ENCODE measurements around the gene CNPY1. TPM values are rescaled to one million over a fixed set of nuclear protein-coding genes. Genes with fewer than 3 reads are reported as not detected.
A peak's percentile ranks its signal among the peaks of the same experiment; 100 is the strongest.

Gene CNPY1
- total RNA-seq, 4 donors from 2014 or later: not detected

DNA sequence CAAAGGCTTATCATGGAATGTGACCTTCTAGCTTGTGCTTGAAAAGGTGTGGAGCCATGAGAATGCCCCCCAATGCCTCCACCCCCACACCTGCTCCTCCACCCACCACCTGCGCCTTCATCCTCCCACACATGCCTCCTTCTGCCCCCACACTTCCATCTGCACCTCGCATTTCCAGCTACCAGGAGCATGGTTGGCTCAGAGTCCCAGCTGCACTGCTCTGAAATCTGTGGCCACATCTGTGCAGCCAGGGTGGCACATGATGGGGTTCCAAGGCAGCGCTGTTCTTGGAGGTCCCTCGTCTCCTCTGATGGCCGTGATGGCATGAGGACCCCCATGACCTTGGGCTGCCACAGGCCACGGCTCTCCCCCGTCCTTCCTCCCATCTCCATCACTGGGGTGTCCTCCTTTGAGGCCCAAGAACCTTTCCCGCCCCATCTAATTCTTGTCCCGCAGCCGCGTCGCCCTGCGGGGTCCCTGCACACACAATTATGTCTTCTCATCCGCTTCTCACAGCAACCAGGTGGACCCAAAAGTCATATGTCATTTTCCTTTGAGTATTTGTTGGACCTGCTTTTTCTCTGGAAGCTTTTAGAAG lies 40.6 kb upstream of the CNPY1 start:
- intact Hi-C loops (cut with DNase I): no loop called here
- no peak for DNase-seq (ENCODE audit: extremely low spot score)

DNA sequence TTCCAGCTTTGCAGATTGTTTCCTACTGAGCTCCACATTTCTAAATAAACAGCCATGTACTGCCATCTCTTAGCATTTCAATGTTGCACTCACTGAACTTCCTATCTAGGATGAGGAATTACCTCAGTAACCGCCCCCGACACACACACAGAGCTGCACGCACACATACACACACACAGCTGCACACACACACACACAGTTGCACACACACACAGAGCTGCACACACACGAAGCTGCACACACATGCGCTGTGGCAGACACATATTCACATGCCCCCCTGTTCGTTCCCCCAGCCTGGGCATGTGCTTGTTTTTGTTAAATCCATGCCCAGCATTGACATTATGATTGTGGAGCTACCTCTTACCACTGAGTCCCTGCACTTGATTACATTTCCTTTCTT lies 39.6 kb upstream of the CNPY1 start:
- Histone ChIP-seq H3K4me1 (peaks cover 0 to 12% (median 3%) of the 10 kb centered on the region in 4 donors), H3K4me3 (no peak overlapping the region), H3K9me3 (no peaks in the 10 kb centered on the region), H3K36me3 (no peaks in the 10 kb centered on the region), H3K27me3 (peaks cover 0 to 57% (median 0%) of the 10 kb centered on the region in 4 donors), H3K27ac (replicated peaks in 1 of 4) (no peak overlapping the region)
- no peak for DNase-seq (ENCODE audit: extremely low spot score)
- 74% methylated on average over 6 of the region's 6 CpGs for WGBS
- intact Hi-C loops (cut with DNase I): no loop called here
- TF ChIP-seq POLR2A (IDR thresholded peaks at IDR 0.05; ENCODE audit: low read depth) (no peak), EP300 (IDR thresholded peaks at IDR 0.05) (no peak), POLR2AphosphoS5 (IDR thresholded peaks at IDR 0.05) (no peak)
- TF ChIP-seq, protein P1, sequence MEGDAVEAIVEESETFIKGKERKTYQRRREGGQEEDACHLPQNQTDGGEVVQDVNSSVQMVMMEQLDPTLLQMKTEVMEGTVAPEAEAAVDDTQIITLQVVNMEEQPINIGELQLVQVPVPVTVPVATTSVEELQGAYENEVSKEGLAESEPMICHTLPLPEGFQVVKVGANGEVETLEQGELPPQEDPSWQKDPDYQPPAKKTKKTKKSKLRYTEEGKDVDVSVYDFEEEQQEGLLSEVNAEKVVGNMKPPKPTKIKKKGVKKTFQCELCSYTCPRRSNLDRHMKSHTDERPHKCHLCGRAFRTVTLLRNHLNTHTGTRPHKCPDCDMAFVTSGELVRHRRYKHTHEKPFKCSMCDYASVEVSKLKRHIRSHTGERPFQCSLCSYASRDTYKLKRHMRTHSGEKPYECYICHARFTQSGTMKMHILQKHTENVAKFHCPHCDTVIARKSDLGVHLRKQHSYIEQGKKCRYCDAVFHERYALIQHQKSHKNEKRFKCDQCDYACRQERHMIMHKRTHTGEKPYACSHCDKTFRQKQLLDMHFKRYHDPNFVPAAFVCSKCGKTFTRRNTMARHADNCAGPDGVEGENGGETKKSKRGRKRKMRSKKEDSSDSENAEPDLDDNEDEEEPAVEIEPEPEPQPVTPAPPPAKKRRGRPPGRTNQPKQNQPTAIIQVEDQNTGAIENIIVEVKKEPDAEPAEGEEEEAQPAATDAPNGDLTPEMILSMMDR (IDR thresholded peaks at IDR 0.05): no peak

More for the DNA sequence above, 40.6 kb upstream of the CNPY1 start:
- H3K27ac ChIP-seq (replicated peaks in 1 of 4): no peak overlapping the region
- H3K36me3 ChIP-seq: no peaks in the 10 kb centered on the region
- H3K9me3 ChIP-seq: no peaks in the 10 kb centered on the region
- no peak overlapping the region for H3K4me3 ChIP-seq
- TF ChIP-seq POLR2AphosphoS5 (IDR thresholded peaks at IDR 0.05): no peak
- WGBS: 95% methylated on average over 14 of the region's 14 CpGs
- H3K27me3 ChIP-seq: peaks cover 0 to 63% (median 0%) of the 10 kb centered on the region in 4 donors
- peaks cover 0 to 12% (median 3%) of the 10 kb centered on the region in 4 donors for H3K4me1 ChIP-seq

DNA sequence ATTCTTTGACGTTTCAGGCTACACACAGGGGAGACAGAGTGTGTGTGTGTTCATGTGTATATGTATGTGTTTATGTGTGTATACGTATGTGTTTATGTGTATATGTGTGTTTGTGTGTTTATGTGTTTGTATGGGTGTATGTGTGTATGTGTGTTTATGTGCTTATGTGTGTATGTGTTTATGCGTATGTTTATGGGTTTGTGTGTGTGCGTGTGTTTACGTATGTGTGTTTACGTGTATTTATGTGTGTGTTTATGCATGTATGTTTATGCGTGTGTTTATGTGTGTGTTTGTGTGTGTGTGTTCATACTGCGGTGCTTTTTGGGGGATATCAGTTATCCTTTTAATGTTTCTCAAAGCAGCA lies 39.2 kb upstream of the CNPY1 start:
- no peak overlapping the region for H3K4me3 ChIP-seq
- intact Hi-C loops (cut with DNase I): no loop called here
- no peak for TF ChIP-seq POLR2AphosphoS5 (IDR thresholded peaks at IDR 0.05)
- TF ChIP-seq, protein P1 (IDR thresholded peaks at IDR 0.05): no peak
- no peak for TF ChIP-seq EP300 (IDR thresholded peaks at IDR 0.05)
- no peak for TF ChIP-seq POLR2A (IDR thresholded peaks at IDR 0.05; ENCODE audit: low read depth)
- no peaks in the 10 kb centered on the region for H3K36me3 ChIP-seq
- DNase-seq (ENCODE audit: extremely low spot score): no peak
- no peaks in the 10 kb centered on the region for H3K9me3 ChIP-seq
- peaks cover 0 to 56% (median 0%) of the 10 kb centered on the region in 4 donors for H3K27me3 ChIP-seq
- H3K4me1 ChIP-seq: peaks cover 0 to 12% (median 3%) of the 10 kb centered on the region in 4 donors
- WGBS: 81% methylated on average over 8 of the region's 8 CpGs
- no peak overlapping the region for H3K27ac ChIP-seq (replicated peaks in 1 of 4)

DNA sequence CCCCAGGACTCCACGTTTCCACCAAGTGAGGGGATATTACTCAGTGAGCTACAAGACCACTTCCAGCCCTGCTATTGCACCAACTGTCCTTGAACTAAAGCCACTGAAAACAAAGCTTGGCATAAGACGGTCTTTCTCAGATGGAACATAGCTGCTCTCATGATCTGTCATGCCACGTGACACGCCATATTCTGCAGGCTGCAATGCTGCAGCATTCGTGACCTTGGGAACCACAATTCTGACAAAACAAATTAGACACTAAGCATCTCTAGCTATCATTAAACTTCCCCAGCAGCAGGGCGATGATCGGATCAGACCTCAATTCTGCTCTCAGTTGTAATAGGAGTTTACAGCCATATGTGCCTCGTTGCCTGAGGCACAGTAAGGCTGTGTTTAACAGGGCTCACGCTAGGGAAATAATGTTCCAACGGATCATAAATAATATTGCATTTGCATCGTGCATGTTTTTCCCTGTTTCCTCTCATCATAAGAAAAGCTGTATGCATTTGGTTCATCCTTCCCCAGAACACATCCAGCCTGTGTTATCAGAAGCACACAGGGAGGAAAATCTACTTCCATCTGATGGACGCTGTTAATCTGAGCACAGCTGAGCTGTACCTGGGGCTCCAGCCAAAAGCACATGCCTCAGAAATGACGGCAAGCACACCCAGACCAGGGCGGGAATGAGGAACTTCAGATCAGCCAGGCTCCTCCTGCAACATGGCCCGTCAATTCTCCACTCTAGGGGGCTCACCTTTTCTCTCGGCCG lies 38.6 kb upstream of the CNPY1 start:
- Histone ChIP-seq H3K9me3 (no peaks in the 10 kb centered on the region), H3K27ac (replicated peaks in 1 of 4) (no peak overlapping the region), H3K4me3 (no peak overlapping the region), H3K27me3 (peaks cover 0 to 56% (median 0%) of the 10 kb centered on the region in 4 donors), H3K4me1 (peaks cover 0 to 12% (median 3%) of the 10 kb centered on the region in 4 donors), H3K36me3 (no peaks in the 10 kb centered on the region)
- TF ChIP-seq EP300 (IDR thresholded peaks at IDR 0.05): no peak
- TF ChIP-seq POLR2AphosphoS5 (IDR thresholded peaks at IDR 0.05): peak in 1 of 2 donors; percentile 31
- no peak for TF ChIP-seq POLR2A (IDR thresholded peaks at IDR 0.05; ENCODE audit: low read depth)
- no peak for DNase-seq (ENCODE audit: extremely low spot score)
- intact Hi-C loops (cut with DNase I): no loop called here
- 39% methylated on average over 17 of the region's 17 CpGs for WGBS

DNA sequence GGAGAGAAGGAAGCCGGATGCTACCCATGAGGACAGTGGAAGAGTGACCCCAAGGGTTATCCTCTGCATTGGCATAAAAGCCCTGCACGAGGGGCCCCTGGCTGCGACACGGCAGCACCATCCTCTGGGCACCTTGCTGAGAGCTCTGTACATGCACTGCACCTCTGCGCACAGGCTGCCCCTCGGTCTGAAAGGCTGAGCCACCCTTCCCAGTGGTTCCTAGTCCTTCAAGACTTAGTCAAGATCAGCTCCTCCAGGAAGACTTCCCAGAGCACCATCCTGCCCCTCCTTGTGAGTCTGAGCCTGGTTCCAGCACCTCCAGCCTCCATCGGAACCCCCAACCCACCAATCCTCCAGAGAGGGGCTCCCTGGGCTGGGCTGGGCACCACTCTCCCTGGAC lies 37.9 kb upstream of the CNPY1 start:
- H3K4me3 ChIP-seq: no peak overlapping the region
- 96% methylated on average over 4 of the region's 7 CpGs for WGBS
- H3K4me1 ChIP-seq: peaks cover 0 to 12% (median 3%) of the 10 kb centered on the region in 4 donors
- peaks cover 0 to 53% (median 0%) of the 10 kb centered on the region in 4 donors for H3K27me3 ChIP-seq
- intact Hi-C loops (cut with DNase I): no loop called here
- DNase-seq (ENCODE audit: extremely low spot score): no peak
- no peaks in the 10 kb centered on the region for H3K36me3 ChIP-seq
- H3K9me3 ChIP-seq: no peaks in the 10 kb centered on the region
- TF ChIP-seq, protein P1 (IDR thresholded peaks at IDR 0.05): no peak
- TF ChIP-seq POLR2A (IDR thresholded peaks at IDR 0.05; ENCODE audit: low read depth) (no peak), POLR2AphosphoS5 (IDR thresholded peaks at IDR 0.05) (no peak), EP300 (IDR thresholded peaks at IDR 0.05) (no peak)
- no peak overlapping the region for H3K27ac ChIP-seq (replicated peaks in 1 of 4)
